Endothelial cell of umbilical vein (primary cell): ENCODE measurements around the gene GMNC. TPM values are rescaled to one million over a fixed set of nuclear protein-coding genes. Genes with fewer than 3 reads are reported as not detected.
A peak's percentile ranks its signal among the peaks of the same experiment; 100 is the strongest.

Experiments
- BruUV-seq: library from RNA; stranded (reverse); fragments of 400-500 nt; replicated peaks from 2 replicates; lab custom pipeline; 2021; lab: Mats Ljungman, UMichigan
- CTCF ChIA-PET: fragments of 300-600, 350-600 bp; sonication (Branson Sonifier 250); formaldehyde crosslinking; loops from one replicate; lab custom pipeline; 2021; ENCODE audit warnings: antibody characterized with exemption, inconsistent platforms; lab: Charles Lee
- POLR2A ChIA-PET: fragments of 300-600, 350-600 bp; sonication (Branson Sonifier 250); formaldehyde crosslinking; loops from one replicate; lab custom pipeline; 2021; ENCODE audit warnings: antibody characterized with exemption, inconsistent platforms; lab: Charles Lee
- DNase-seq: peaks from one replicate; pipeline ENCODE4 v3.0.0-alpha.2; 2011; ENCODE audit warnings: low read depth, low spot score
- FAIRE-seq: peaks from 2 replicates; lab custom pipeline; 2011; peaks lifted over from hg19 to GRCh38; lab: Jason Lieb, UNC
- H2AFZ ChIP-seq: 2 replicates; pipeline ENCODE4 v1.6.0; 2012; ENCODE audit warnings: low read depth, low read length, control low read depth, inconsistent platforms
- H3K27ac ChIP-seq: 2 replicates; pipeline ENCODE4 v1.5.1; 2011; ENCODE audit warnings: low read depth, mild to moderate bottlenecking, control low read depth, low read length, moderate library complexity; ENCODE audit not compliant: insufficient read depth
- H3K27me3 ChIP-seq, 2 experiments: 2 replicates each; pipeline versions ENCODE4 v1.6.0 to v1.6.1; 2011; ENCODE audit warnings: low read length in 2 of 2, mixed read lengths in 1 of 2; ENCODE audit not compliant: control insufficient read depth in 2 of 2, insufficient read depth in 2 of 2
- H3K36me3 ChIP-seq, 2 experiments: 2 replicates in 1 of 2; 3 replicates in 1 of 2; pipeline ENCODE4 v1.5.1; 2011; ENCODE audit warnings: low read length in 2 of 2, mild to moderate bottlenecking in 1 of 2, moderate library complexity in 1 of 2; ENCODE audit not compliant: control insufficient read depth in 2 of 2, insufficient read depth in 2 of 2; ENCODE audit errors: extremely low read depth in 1 of 2
- H3K4me1 ChIP-seq: 3 replicates; pipeline ENCODE4 v1.5.1; 2011; ENCODE audit warnings: mild to moderate bottlenecking, low read length; ENCODE audit not compliant: control insufficient read depth, insufficient read depth; ENCODE audit errors: extremely low read depth
- H3K4me2 ChIP-seq: 2 replicates; pipeline ENCODE4 v1.6.1; 2011; ENCODE audit warnings: low read length, control low read depth, mixed read lengths; ENCODE audit not compliant: insufficient read depth
- H3K4me3 ChIP-seq, 3 experiments: fragments of 200-600 bp in 1 of 3; sonication (generic), shearing (Covaris generic) in 1 of 3; replicated peaks in 1 of 3; 2 replicates each; pipeline ENCODE4 v1.5.1; 2011 to 2016; ENCODE audit warnings: control low read depth in 3 of 3, low read length in 3 of 3, mild to moderate bottlenecking in 2 of 3, inconsistent platforms in 1 of 3, low read depth in 1 of 3, moderate library complexity in 1 of 3; ENCODE audit not compliant: insufficient read depth in 1 of 3
- H3K79me2 ChIP-seq: 2 replicates; pipeline ENCODE4 v1.6.0; 2012; ENCODE audit warnings: low read length, inconsistent platforms; ENCODE audit not compliant: control insufficient read depth, insufficient read depth
- H3K9ac ChIP-seq: replicated peaks from 2 replicates; pipeline ENCODE3; 2011; ENCODE audit warnings: low read length, control low read depth; ENCODE audit not compliant: insufficient read depth; ENCODE audit errors: extremely low read depth
- H3K9me1 ChIP-seq: replicated peaks from 3 replicates; pipeline ENCODE4 v1.6.0; 2011; ENCODE audit warnings: mild to moderate bottlenecking, low read length; ENCODE audit not compliant: control insufficient read depth, insufficient read depth; ENCODE audit errors: extremely low read depth
- H3K9me3 ChIP-seq: replicated peaks from 2 replicates; pipeline ENCODE4 v1.5.1; 2012; ENCODE audit warnings: low read length, inconsistent platforms; ENCODE audit not compliant: control insufficient read depth, insufficient read depth
- H4K20me1 ChIP-seq: replicated peaks from 2 replicates; pipeline ENCODE3; 2011; ENCODE audit warnings: mild to moderate bottlenecking, low read length; ENCODE audit not compliant: control insufficient read depth, insufficient read depth; ENCODE audit errors: extremely low read depth
- EZH2 ChIP-seq: IDR thresholded peaks from 2 replicates; pipeline ENCODE4 v1.6.1; 2012; ENCODE audit warnings: borderline replicate concordance, low read depth, mild to moderate bottlenecking, moderate library complexity, low read length, inconsistent platforms; ENCODE audit not compliant: severe bottlenecking
- FOS ChIP-seq: IDR thresholded peaks from 2 replicates; pipeline ENCODE4 v1.6.1; 2011; ENCODE audit warnings: mild to moderate bottlenecking, low read length, moderate library complexity, borderline replicate concordance; ENCODE audit not compliant: insufficient read depth
- GATA2 ChIP-seq: IDR thresholded peaks from 2 replicates; pipeline ENCODE4 v1.7.0; 2011; ENCODE audit warnings: low read depth, mild to moderate bottlenecking, moderate library complexity, mixed read lengths, low read length; ENCODE audit not compliant: insufficient read length, insufficient read depth
- JUN ChIP-seq: IDR thresholded peaks from 2 replicates; pipeline ENCODE4 v1.6.1; 2011; ENCODE audit warnings: borderline replicate concordance, low read depth; ENCODE audit not compliant: insufficient read length, insufficient read depth
- MYC ChIP-seq: IDR thresholded peaks from one replicate; pipeline ENCODE4 v1.6.1; 2011; ENCODE audit warnings: mild to moderate bottlenecking, low read depth, low read length
- POLR2A ChIP-seq: IDR thresholded peaks from 2 replicates; pipeline ENCODE4 v1.6.1; 2012; ENCODE audit warnings: low read depth, mild to moderate bottlenecking, control low read depth, low read length
- POLR2AphosphoS5 ChIP-seq: IDR thresholded peaks from 2 replicates; pipeline ENCODE4 v1.6.1; 2012; ENCODE audit warnings: low read depth, mild to moderate bottlenecking, control low read depth, low read length, moderate library complexity; ENCODE audit not compliant: insufficient read depth
- dilution Hi-C: fragments of 300-500 bp; cut with MboI; formaldehyde crosslinking; loops from one replicate; pipeline ENCODE4 v1.15.0; 2019; ENCODE audit warnings: low sequenced_read_pairs; ENCODE audit not compliant: extremely low pct_ligation_motif_present
- intact Hi-C: fragments of 100-400 bp; cut with micrococcal nuclease; formaldehyde crosslinking; loops from one replicate; pipeline ENCODE4 v1.10.0; 2022
- polyA plus RNA-seq, 4 experiments: library from polyadenylated mRNA; depleted of rRNA in 3 of 4; stranded (reverse) in 3 of 4; unstranded in 1 of 4; fragments of >200 nt; gene quantifications; 2 replicates each; pipeline versions ENCODE4 v1.2.1 to v1.2.3, GENCODE V29; 2011 to 2012; ENCODE audit warnings: missing spikeins in 1 of 4
- total RNA-seq: library from RNA; stranded (reverse); gene quantifications from 2 replicates; pipeline ENCODE4 v1.2.3, GENCODE V29; 2021
- TF ChIP-seq, protein P1 (sequence below), 2 donors: IDR thresholded peaks; 1 replicate in 1 of 2; 2 replicates in 1 of 2; pipeline ENCODE4 v1.5.1; 2011; ENCODE audit warnings: low read length in 2 of 2, mild to moderate bottlenecking in 2 of 2, moderate library complexity in 2 of 2, control low read depth in 1 of 2, inconsistent platforms in 1 of 2, low read depth in 1 of 2; ENCODE audit not compliant: insufficient read depth in 1 of 2; ENCODE audit errors: extremely low read depth in 1 of 2
- TF ChIP-seq, protein P2 (sequence below): IDR thresholded peaks from 2 replicates; pipeline ENCODE4 v1.6.1; 2011; ENCODE audit not compliant: insufficient read depth, insufficient read length

GMNC gene
- total and polyA plus RNA-seq, 2 donors (not counting 3 experiments of a cell fraction or from before 2014, with no cell fraction given): not detected

DNA sequence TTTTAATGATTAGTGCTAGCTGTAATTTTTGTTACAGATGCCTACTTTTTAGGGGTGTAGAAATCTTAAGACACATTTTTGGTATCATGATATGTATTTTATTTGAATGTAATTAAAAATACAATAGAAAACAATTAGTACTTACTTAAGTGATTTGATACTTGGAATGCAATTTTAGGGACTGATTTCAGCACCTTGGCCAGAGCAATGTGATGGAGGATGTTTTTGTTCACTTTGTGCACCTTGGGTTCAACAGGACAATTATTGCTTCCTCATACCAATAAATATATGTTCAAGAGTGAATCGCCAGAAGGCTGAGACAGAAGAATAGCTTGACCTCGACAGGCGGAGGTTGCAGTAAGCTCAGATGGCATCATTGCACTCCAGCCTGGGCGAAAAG, 22.3 kb downstream of the GMNC start:
- H4K20me1 ChIP-seq: no peaks in the 10 kb centered on the region
- no peak overlapping the region for H3K4me2 ChIP-seq
- DNase-seq: peak; percentile 4
- H3K79me2 ChIP-seq: no peaks in the 10 kb centered on the region
- H2AFZ ChIP-seq: no peak overlapping the region
- H3K9ac ChIP-seq: no peak overlapping the region
- ChIA-PET CTCF (no interaction called here), POLR2A (no interaction called here)
- H3K27me3 ChIP-seq: no peaks in the 10 kb centered on the region
- intact Hi-C loops (no loop called here), dilution Hi-C loops (no loop called here)
- no peak for FAIRE-seq
- no peaks in the 10 kb centered on the region for H3K36me3 ChIP-seq
- H3K9me1 ChIP-seq: no peaks in the 10 kb centered on the region
- no peaks in the 10 kb centered on the region for H3K4me1 ChIP-seq
- H3K27ac ChIP-seq: no peak overlapping the region
- H3K4me3 ChIP-seq: no peak overlapping the region
- TF ChIP-seq GATA2: no peak
- no peak for TF ChIP-seq FOS
- H3K9me3 ChIP-seq: no peaks in the 10 kb centered on the region
- BruUV-seq: no TSS peak

DNA sequence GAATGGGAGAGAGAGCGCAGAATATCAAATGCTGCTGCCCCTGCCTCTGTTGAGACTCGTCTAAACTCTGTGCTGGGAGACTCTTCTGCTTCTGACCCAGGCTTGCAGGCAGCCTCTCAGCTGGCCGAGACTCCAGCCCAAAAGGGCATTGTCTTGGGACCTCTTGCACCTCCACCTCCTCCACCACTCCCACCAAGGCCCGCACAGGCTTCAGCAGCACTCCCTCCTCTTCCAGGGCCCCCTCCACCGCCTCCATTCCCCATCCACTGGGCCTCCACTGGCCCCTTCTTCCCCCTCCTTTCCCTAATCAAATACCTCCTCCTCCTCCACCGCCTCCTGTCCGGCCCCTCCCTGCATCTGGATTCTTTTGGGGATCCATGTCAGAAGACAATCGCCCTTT, 31.3 kb downstream of the GMNC start:
- H3K27me3 ChIP-seq: no peaks in the 10 kb centered on the region
- H3K9me3 ChIP-seq: no peaks in the 10 kb centered on the region
- H3K4me2 ChIP-seq: no peak overlapping the region
- DNase-seq: no peak
- intact Hi-C loops: no loop called here
- no peaks in the 10 kb centered on the region for H3K79me2 ChIP-seq
- dilution Hi-C loops: no loop called here
- FAIRE-seq: no peak
- no peak overlapping the region for H3K27ac ChIP-seq
- POLR2A ChIA-PET: no interaction called here
- no TSS peak for BruUV-seq
- H3K4me3 ChIP-seq: no peak overlapping the region
- CTCF ChIA-PET: interaction anchor here (1.0 to 2.2 kb wide), 2 partner anchors 19 to 53 kb away, joined by 5 to 6 read pairs; no protein-coding TSS in a partner anchor
- H2AFZ ChIP-seq: no peak overlapping the region
- no peaks in the 10 kb centered on the region for H4K20me1 ChIP-seq
- H3K9ac ChIP-seq: no peak overlapping the region
- no peaks in the 10 kb centered on the region for H3K4me1 ChIP-seq
- H3K9me1 ChIP-seq: no peaks in the 10 kb centered on the region
- TF ChIP-seq, protein P1, sequence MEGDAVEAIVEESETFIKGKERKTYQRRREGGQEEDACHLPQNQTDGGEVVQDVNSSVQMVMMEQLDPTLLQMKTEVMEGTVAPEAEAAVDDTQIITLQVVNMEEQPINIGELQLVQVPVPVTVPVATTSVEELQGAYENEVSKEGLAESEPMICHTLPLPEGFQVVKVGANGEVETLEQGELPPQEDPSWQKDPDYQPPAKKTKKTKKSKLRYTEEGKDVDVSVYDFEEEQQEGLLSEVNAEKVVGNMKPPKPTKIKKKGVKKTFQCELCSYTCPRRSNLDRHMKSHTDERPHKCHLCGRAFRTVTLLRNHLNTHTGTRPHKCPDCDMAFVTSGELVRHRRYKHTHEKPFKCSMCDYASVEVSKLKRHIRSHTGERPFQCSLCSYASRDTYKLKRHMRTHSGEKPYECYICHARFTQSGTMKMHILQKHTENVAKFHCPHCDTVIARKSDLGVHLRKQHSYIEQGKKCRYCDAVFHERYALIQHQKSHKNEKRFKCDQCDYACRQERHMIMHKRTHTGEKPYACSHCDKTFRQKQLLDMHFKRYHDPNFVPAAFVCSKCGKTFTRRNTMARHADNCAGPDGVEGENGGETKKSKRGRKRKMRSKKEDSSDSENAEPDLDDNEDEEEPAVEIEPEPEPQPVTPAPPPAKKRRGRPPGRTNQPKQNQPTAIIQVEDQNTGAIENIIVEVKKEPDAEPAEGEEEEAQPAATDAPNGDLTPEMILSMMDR (IDR thresholded peaks at IDR 0.05; ENCODE audit: extremely low read depth in 1 of 2, insufficient read depth in 1 of 2, low read depth in 1 of 2, low read length in 2 of 2): no peak
- TF ChIP-seq MYC (no peak), EZH2 (no peak), FOS (no peak), POLR2A (no peak), GATA2 (no peak), JUN (no peak), POLR2AphosphoS5 (no peak)
- TF ChIP-seq, protein P2, sequence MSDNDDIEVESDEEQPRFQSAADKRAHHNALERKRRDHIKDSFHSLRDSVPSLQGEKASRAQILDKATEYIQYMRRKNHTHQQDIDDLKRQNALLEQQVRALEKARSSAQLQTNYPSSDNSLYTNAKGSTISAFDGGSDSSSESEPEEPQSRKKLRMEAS: no peak
- no peaks in the 10 kb centered on the region for H3K36me3 ChIP-seq
